ENCODE data around the gene RNF212B.
A peak's percentile ranks its signal among the peaks of the same experiment; 100 is the strongest.

Gene RNF212B

DNA sequence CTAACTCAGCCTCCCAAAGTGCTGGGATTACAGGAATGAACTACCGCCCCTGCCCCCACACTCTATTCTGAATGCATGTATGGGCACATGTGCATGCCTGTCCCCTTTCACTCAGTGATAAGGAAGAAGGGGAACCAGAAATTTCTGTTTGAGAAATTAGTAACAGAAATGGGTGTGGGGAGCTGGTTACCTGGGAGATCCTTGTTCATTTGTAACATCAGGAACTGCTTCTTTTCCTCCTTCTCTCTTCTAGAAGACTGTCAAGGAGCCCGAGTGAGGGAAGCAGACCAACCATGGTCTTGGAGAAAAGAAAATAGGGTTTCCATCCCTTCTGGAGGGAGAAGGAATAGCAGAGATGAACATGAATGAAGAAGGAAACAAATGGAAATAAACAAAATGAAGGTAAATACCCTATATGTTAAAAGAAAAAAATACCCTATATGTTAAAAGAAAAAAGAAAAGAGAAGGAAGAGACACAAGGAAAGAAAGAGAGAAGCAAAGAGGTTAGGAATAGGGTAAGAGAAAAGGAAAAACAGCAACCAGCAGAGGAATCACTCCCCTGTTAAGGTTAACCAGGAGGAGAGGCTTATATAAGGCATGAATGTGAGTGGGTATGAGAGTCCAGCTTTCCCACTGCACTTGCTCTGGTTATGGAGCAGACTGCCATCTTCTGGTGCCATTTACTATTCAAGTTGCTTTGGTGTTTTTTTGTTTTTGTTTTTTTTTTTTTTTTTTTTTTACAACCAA, 61.6 kb downstream of the RNF212B start:
- no peak for TF ChIP-seq CTCF (IDR thresholded peaks at IDR 0.05; ENCODE audit: low read depth, low read length)

DNA sequence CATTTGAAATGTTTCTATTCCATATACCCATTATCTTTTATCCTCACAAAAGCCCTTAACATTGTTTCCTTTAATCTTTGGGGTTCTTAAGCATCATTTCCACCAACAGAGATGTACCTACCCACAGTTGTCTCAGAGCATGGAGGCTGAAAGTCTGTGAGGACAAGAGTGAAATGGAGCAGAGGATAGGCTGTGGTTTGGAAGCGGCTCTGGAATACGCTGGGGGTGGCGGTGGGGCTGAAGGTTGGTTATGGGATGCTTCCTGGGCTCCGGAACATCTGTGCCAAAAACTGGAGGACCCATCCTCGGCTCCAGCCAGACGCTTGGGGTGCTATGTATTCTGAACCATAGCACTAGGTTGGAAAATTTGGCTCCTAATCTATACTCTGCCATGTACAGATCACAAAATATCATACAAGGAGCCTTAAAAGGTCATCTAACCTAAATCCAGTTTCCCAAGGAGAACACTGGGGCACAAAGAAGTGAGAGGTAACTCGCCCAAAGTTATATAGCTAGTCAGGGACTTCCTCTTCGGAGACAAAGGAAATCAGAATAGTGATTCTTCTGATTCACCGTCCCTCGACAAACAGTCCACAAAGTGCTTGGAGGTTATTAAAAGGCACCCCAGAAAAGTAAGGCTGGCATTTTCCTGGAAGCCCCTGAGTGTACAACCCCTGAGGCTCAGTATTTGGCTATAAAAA, 62.4 kb downstream of the RNF212B start:
- TF ChIP-seq CTCF (IDR thresholded peaks at IDR 0.05; ENCODE audit: low read depth, low read length), result no peak
- H3K4me3 ChIP-seq (ENCODE audit: low read depth, low read length), result peak overlapping the region; percentile 64

More for the DNA sequence above, 61.6 kb downstream of the RNF212B start:
- no peak overlapping the region for H3K4me3 ChIP-seq (ENCODE audit: low read depth, low read length)

GRCh38 chr14:23300687-23301223, 63.0 kb downstream of the RNF212B start:
- peak overlapping the region; percentile 64 for H3K4me3 ChIP-seq (ENCODE audit: low read depth, low read length)
- TF ChIP-seq CTCF (IDR thresholded peaks at IDR 0.05; ENCODE audit: low read depth, low read length), result no peak

DNA sequence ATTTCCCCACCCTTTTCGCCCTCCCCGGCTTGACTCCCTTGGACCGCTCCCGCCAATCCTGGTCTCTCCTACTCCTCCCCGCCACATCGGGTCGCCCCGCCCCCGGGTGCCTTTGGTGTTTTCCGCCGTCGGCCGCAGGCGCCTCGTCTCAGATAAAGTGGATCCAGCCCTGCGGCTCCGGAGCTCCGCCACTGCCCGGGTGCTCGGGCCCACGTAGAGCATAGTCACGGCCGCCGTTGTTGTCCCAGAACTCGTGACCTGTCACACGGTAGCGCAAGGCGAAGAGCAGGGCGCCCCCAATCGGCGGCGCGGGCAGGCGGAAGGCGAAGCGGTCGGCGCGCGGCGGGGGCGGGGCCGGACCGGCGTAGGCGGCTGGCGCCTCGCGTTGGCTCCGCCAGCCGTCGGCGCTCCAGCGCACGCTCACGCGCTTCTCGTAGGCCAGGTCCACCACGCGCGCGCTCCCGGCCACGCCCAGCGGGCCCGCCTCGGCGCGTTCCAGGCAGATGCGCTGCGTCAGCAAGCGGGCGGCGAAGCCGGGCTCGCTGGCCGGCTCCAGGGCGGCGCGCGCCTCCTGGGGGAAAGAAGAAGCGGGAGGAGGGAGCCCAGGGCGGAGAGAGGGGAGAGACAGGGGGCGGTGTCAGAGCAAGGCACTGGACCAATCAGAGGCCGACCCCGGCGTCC, 63.7 kb downstream of the RNF212B start:
- peak; percentile 47 for TF ChIP-seq CTCF (IDR thresholded peaks at IDR 0.05; ENCODE audit: low read depth, low read length)
- H3K4me3 ChIP-seq (ENCODE audit: low read depth, low read length), result peak overlapping the region; percentile 68

GRCh38 chr14:23301969-23302289, 64.2 kb downstream of the RNF212B start:
- TF ChIP-seq CTCF (IDR thresholded peaks at IDR 0.05; ENCODE audit: low read depth, low read length), result no peak
- peak overlapping the region; percentile 68 for H3K4me3 ChIP-seq (ENCODE audit: low read depth, low read length)

DNA sequence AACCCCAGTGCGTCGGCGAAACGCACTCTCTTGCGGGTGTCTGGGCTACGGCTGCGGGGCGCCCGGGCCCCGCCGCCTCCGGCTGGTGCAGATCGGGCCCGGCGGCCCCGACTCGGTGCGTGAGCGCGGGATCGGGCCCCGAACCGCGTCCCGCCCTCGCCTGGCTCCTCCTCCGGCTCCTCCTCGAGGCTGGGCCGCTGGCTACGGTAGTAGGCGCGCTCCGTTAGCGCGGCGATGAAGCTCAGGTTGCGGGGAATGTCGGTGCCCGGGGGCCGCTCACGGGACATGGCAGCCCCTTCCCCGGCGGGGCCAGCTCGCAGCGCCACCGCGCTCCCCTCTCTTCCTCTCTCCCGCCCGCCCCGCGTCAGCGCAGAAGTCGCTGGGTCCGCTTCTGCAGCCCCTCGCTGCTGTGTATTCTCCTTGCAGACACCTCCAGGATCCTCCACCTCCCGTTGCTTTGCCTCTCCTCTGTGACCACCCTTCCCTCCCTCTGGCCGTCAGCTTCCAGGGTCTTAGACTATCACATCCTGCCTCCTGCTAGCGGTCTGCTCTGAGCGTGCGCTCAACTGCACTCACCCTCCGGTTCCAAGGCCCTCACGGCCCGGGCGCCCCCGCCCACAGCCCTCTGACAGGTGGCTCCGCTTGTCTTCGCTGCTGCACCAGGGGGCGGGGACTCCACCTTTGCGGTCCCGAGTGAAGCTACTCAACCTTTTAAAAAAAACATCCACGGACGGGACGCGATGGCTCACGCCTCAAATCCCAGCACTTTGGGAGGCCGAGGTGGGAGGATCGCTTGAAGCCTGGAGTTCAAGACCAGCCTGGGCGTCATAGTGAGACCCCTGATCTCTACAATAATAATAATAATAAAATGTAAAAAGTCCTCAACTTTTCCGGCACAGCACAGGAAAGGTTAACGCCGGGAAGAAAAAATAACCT, 64.8 kb downstream of the RNF212B start, which contains the start of gene PPP1R3E:
Gene PPP1R3E, minus strand, starts transcription at position 570 of the 936 bp plus-strand sequence. Its CDS starts 283 bp downstream, at position 287.
- H3K4me3 ChIP-seq (ENCODE audit: low read depth, low read length), result peak within 1 kb of the TSS; percentile 68
- TF ChIP-seq CTCF (IDR thresholded peaks at IDR 0.05; ENCODE audit: low read depth, low read length), result no peak
